Mucosa of descending colon (tissue), 3 donors: ENCODE data around the gene EPHA3. TPM values are rescaled to one million over a fixed set of nuclear protein-coding genes. Genes with fewer than 3 reads are reported as not detected.
"Not testable (repeated sequence)": the region's sequence is repeated elsewhere in the genome, so short reads cannot be mapped to it uniquely, and the experiment has no call there.

ENCODE experiments used
- ATAC-seq: fragments of 200-7000 bp; cut with Tn5 transposase; one replicate; pipeline ENCODE4 v1.9.1; 2020; ENCODE audit warnings: mild to moderate bottlenecking, moderate library complexity
- DNase-seq, 3 donors: peaks; one replicate each; pipeline ENCODE4 v3.0.0-alpha.2; 2020
- H3K36me3 ChIP-seq: fragments of 200-600 bp; one replicate; pipeline ENCODE4 v1.8.0; 2021; ENCODE audit warnings: low read depth, mild to moderate bottlenecking
- H3K4me1 ChIP-seq: fragments of 200-600 bp; one replicate; pipeline ENCODE4 v1.8.0; 2021; ENCODE audit warnings: low read depth, mild to moderate bottlenecking
- H3K4me3 ChIP-seq: fragments of 200-600 bp; one replicate; pipeline ENCODE4 v1.8.0; 2021; ENCODE audit warnings: mild to moderate bottlenecking
- H3K9me3 ChIP-seq: fragments of 200-600 bp; one replicate; pipeline ENCODE4 v1.8.0; 2021; ENCODE audit warnings: mild to moderate bottlenecking
- CTCF ChIP-seq: fragments of 200-600 bp; IDR thresholded peaks from one replicate; pipeline ENCODE4 v1.8.0; 2022; ENCODE audit warnings: antibody characterized with exemption, mild to moderate bottlenecking
- intact Hi-C, 2 donors: fragments of 100-400 bp; cut with DNase I in 1 of 2; cut with micrococcal nuclease in 1 of 2; formaldehyde crosslinking; loops; one replicate each; pipeline versions ENCODE4 v1.11.0 to v1.11.1; 2022; cut with DNase I, micrococcal nuclease
- total RNA-seq, 3 donors: library from RNA; stranded (reverse); fragmentation: NEBNext Ultra II Directional in 2 of 3; extraction: Animal tissue kit (Norgen Biotek cat#: 25700) in 2 of 3; gene quantifications; one replicate each; pipeline versions ENCODE4 v1.2.1 to v1.2.4, GENCODE V29; 2021 to 2023
- donor health status: DM: no; HTN: no; CAD: no; lungs with moderate emphysema.
- donor health status: DM: no; HTN: no; CAD: no.
- donor health status: DM: no; HTN: yes; CAD: no.

The EPHA3 gene
- total RNA-seq, 3 donors from 2014 or later = 1.0 to 6.6 (median 2.0) TPM

GRCh38 chr3:89332793-89333192 lies 225.4 kb downstream of the EPHA3 start:
- intact Hi-C loops = no loop called here

GRCh38 chr3:89335693-89336092 lies 228.3 kb downstream of the EPHA3 start:
- no peak for TF ChIP-seq CTCF
- ATAC-seq (no peak), DNase-seq (no peak)
- intact Hi-C loops = no loop called here
- no peaks in the 10 kb centered on the region for H3K36me3 ChIP-seq
- H3K4me1 ChIP-seq = no peaks in the 10 kb centered on the region
- no peaks in the 10 kb centered on the region for H3K9me3 ChIP-seq
- H3K4me3 ChIP-seq = no peak overlapping the region

More at GRCh38 chr3:89332793-89333192, 225.4 kb downstream of the EPHA3 start:
- no peak overlapping the region for H3K4me3 ChIP-seq
- DNase-seq (no peak), ATAC-seq (no peak)
- TF ChIP-seq CTCF = no peak
- no peaks in the 10 kb centered on the region for H3K36me3 ChIP-seq
- no peaks in the 10 kb centered on the region for H3K4me1 ChIP-seq
- H3K9me3 ChIP-seq = no peaks in the 10 kb centered on the region

GRCh38 chr3:89340408-89340807 lies 233.0 kb downstream of the EPHA3 start:
- Histone ChIP-seq H3K9me3 (no peaks in the 10 kb centered on the region), H3K4me3 (no peak overlapping the region), H3K4me1 (no peaks in the 10 kb centered on the region), H3K36me3 (no peaks in the 10 kb centered on the region)
- ATAC-seq = no peak
- intact Hi-C loops = no loop called here
- no peak for TF ChIP-seq CTCF
- no peak for DNase-seq

- no peak for TF ChIP-seq CTCF
- Histone ChIP-seq H3K9me3 (no peaks in the 10 kb centered on the region), H3K4me1 (no peaks in the 10 kb centered on the region), H3K36me3 (no peaks in the 10 kb centered on the region), H3K4me3 (no peak overlapping the region)
- intact Hi-C loops = no loop called here
- DNase-seq = no peak
- no peak for ATAC-seq
Measured at GRCh38 chr3:89344076-89344475, 236.7 kb downstream of the EPHA3 start.

GRCh38 chr3:89350935-89351334 lies 243.5 kb downstream of the EPHA3 start:
- H3K36me3 ChIP-seq, DNase-seq, H3K4me3 ChIP-seq, intact Hi-C loops, ATAC-seq, H3K4me1 ChIP-seq, H3K9me3 ChIP-seq: not testable (repeated sequence)

- Histone ChIP-seq H3K4me1 (no peaks in the 10 kb centered on the region), H3K4me3 (no peak overlapping the region), H3K36me3 (no peaks in the 10 kb centered on the region), H3K9me3 (no peaks in the 10 kb centered on the region)
- TF ChIP-seq CTCF = no peak
- DNase-seq (no peak), ATAC-seq (no peak)
- intact Hi-C loops = no loop called here
Measured at GRCh38 chr3:89353465-89353864, 246.0 kb downstream of the EPHA3 start.
